WTC11 (cell line): Measurements from ENCODE around the gene ST8SIA1.

ENCODE experiments used
- FOXJ3 ChIP-seq: sonication (generic); formaldehyde crosslinking; IDR thresholded peaks from 2 replicates; pipeline ENCODE4 v1.9.0; 2021; ENCODE audit warnings: missing genetic modification reagents, mild to moderate bottlenecking, borderline replicate concordance
- NFYB ChIP-seq: sonication (generic); formaldehyde crosslinking; conservative IDR thresholded peaks from 2 replicates; pipeline ENCODE4 v1.8.0; 2022; ENCODE audit warnings: low read depth, missing genetic modification reagents
- TF ChIP-seq, protein P1 (sequence below): fragments of 200-600 bp; IDR thresholded peaks from 2 replicates; pipeline ENCODE4 v1.8.0; 2022; ENCODE audit warnings: antibody characterized with exemption
- TF ChIP-seq, protein P2 (sequence below): sonication (generic); formaldehyde crosslinking; IDR thresholded peaks from 2 replicates; pipeline ENCODE4 v1.8.0; 2022; ENCODE audit warnings: mild to moderate bottlenecking, missing genetic modification reagents

DNA sequence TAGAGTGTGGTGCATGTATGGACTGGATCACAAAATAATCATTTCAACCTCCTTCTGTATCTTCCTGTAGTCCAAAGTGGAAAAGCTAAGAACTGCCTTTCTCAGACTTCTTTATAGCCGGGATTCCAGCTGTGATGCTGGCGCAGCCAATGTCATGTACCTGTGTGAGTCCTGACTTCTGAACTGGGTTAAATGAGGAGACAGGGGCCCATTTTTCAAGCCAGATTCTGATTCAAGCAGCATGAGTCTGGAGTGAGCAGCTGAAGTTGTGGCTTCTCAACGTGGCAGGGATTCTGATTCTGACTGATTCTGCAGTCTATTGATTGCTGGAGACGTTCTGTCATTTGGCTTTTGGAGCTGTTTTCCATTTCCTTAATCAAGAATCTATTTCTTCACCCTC, 111.2 kb downstream of the ST8SIA1 start:
- TF ChIP-seq, protein P1, sequence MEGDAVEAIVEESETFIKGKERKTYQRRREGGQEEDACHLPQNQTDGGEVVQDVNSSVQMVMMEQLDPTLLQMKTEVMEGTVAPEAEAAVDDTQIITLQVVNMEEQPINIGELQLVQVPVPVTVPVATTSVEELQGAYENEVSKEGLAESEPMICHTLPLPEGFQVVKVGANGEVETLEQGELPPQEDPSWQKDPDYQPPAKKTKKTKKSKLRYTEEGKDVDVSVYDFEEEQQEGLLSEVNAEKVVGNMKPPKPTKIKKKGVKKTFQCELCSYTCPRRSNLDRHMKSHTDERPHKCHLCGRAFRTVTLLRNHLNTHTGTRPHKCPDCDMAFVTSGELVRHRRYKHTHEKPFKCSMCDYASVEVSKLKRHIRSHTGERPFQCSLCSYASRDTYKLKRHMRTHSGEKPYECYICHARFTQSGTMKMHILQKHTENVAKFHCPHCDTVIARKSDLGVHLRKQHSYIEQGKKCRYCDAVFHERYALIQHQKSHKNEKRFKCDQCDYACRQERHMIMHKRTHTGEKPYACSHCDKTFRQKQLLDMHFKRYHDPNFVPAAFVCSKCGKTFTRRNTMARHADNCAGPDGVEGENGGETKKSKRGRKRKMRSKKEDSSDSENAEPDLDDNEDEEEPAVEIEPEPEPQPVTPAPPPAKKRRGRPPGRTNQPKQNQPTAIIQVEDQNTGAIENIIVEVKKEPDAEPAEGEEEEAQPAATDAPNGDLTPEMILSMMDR = no peak
- TF ChIP-seq NFYB (CRISPR knock-in tag) (no peak), FOXJ3 (CRISPR knock-in tag) (no peak)
- TF ChIP-seq, protein P2, sequence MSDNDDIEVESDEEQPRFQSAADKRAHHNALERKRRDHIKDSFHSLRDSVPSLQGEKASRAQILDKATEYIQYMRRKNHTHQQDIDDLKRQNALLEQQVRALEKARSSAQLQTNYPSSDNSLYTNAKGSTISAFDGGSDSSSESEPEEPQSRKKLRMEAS (CRISPR knock-in tag) = no peak
